ENCODE data around the gene NPPC. TPM values are rescaled to one million over a fixed set of nuclear protein-coding genes. Genes with fewer than 3 reads are reported as not detected.

Gene NPPC
- total RNA-seq, 1 donor from 2014 or later: 0.23 TPM

GRCh38 chr2:231932985-231933915, 7.1 kb upstream of the NPPC start:
- no peak overlapping the region for H3K27ac Mint-ChIP-seq
- H3K4me3 Mint-ChIP-seq (ENCODE audit: low read depth): no peak overlapping the region
- no peaks in the 10 kb centered on the region for H3K4me1 Mint-ChIP-seq (ENCODE audit: low read depth)
- intact Hi-C loops (cut with micrococcal nuclease): no loop called here
- H3K9me3 Mint-ChIP-seq: no peaks in the 10 kb centered on the region
- H3K27me3 Mint-ChIP-seq (ENCODE audit: low read depth): peaks cover 21% of the 10 kb centered on the region
- no peaks in the 10 kb centered on the region for H3K36me3 Mint-ChIP-seq (ENCODE audit: low read depth)
- peak; percentile 7 for DNase-seq (ENCODE audit: low spot score)

GRCh38 chr2:231932711-231932970, 6.4 kb upstream of the NPPC start:
- Mint-ChIP-seq H3K4me3 (ENCODE audit: low read depth) (no peak overlapping the region), H3K36me3 (ENCODE audit: low read depth) (no peaks in the 10 kb centered on the region), H3K9me3 (no peaks in the 10 kb centered on the region), H3K4me1 (ENCODE audit: low read depth) (no peaks in the 10 kb centered on the region), H3K27ac (no peak overlapping the region), H3K27me3 (ENCODE audit: low read depth) (peaks cover 27% of the 10 kb centered on the region)
- peak; percentile 2 for DNase-seq (ENCODE audit: low spot score)
- intact Hi-C loops (cut with micrococcal nuclease): no loop called here

GRCh38 chr2:231931481-231931915, 5.3 kb upstream of the NPPC start:
- Mint-ChIP-seq H3K27ac (no peak overlapping the region), H3K27me3 (ENCODE audit: low read depth) (peaks cover 35% of the 10 kb centered on the region), H3K4me1 (ENCODE audit: low read depth) (no peaks in the 10 kb centered on the region), H3K9me3 (no peaks in the 10 kb centered on the region), H3K4me3 (ENCODE audit: low read depth) (no peak overlapping the region), H3K36me3 (ENCODE audit: low read depth) (no peaks in the 10 kb centered on the region)
- intact Hi-C loops (cut with micrococcal nuclease): no loop called here
- DNase-seq (ENCODE audit: low spot score): peak; percentile 6

- peak; percentile 6 for DNase-seq (ENCODE audit: low spot score)
- H3K36me3 Mint-ChIP-seq (ENCODE audit: low read depth): no peaks in the 10 kb centered on the region
- intact Hi-C loops (cut with micrococcal nuclease): no loop called here
- no peak overlapping the region for H3K4me3 Mint-ChIP-seq (ENCODE audit: low read depth)
- no peaks in the 10 kb centered on the region for H3K9me3 Mint-ChIP-seq
- no peak overlapping the region for H3K27ac Mint-ChIP-seq
- no peaks in the 10 kb centered on the region for H3K4me1 Mint-ChIP-seq (ENCODE audit: low read depth)
- H3K27me3 Mint-ChIP-seq (ENCODE audit: low read depth): peaks cover 32% of the 10 kb centered on the region
Observed at GRCh38 chr2:231930593-231931281, 4.5 kb upstream of the NPPC start.

GRCh38 chr2:231929961-231930592, 3.9 kb upstream of the NPPC start:
- intact Hi-C loops (cut with micrococcal nuclease): loop anchor here (5.0 kb wide), 2 partner anchors 212 to 307 kb away; no protein-coding TSS in a partner anchor
- DNase-seq (ENCODE audit: low spot score): no peak
- H3K27me3 Mint-ChIP-seq (ENCODE audit: low read depth): peaks cover 32% of the 10 kb centered on the region
- H3K27ac Mint-ChIP-seq: no peak overlapping the region
- H3K4me1 Mint-ChIP-seq (ENCODE audit: low read depth): no peaks in the 10 kb centered on the region
- no peak overlapping the region for H3K4me3 Mint-ChIP-seq (ENCODE audit: low read depth)
- H3K9me3 Mint-ChIP-seq: no peaks in the 10 kb centered on the region
- H3K36me3 Mint-ChIP-seq (ENCODE audit: low read depth): no peaks in the 10 kb centered on the region

- Mint-ChIP-seq H3K9me3 (no peaks in the 10 kb centered on the region), H3K36me3 (ENCODE audit: low read depth) (no peaks in the 10 kb centered on the region), H3K27ac (no peak overlapping the region), H3K4me3 (ENCODE audit: low read depth) (no peak overlapping the region), H3K4me1 (ENCODE audit: low read depth) (no peaks in the 10 kb centered on the region), H3K27me3 (ENCODE audit: low read depth) (peaks cover 40% of the 10 kb centered on the region)
- no peak for DNase-seq (ENCODE audit: low spot score)
- intact Hi-C loops (cut with micrococcal nuclease): loop anchor here (5.0 kb wide), 2 partner anchors 213 to 308 kb away; no protein-coding TSS in a partner anchor
Observed at GRCh38 chr2:231928901-231929725, 2.9 kb upstream of the NPPC start.

- Mint-ChIP-seq H3K27ac (no peak overlapping the region), H3K9me3 (no peaks in the 10 kb centered on the region), H3K4me1 (ENCODE audit: low read depth) (no peaks in the 10 kb centered on the region), H3K4me3 (ENCODE audit: low read depth) (no peak overlapping the region), H3K27me3 (ENCODE audit: low read depth) (peaks cover 47% of the 10 kb centered on the region), H3K36me3 (ENCODE audit: low read depth) (no peaks in the 10 kb centered on the region)
- DNase-seq (ENCODE audit: low spot score): no peak
- intact Hi-C loops (cut with micrococcal nuclease): loop anchor here (5.0 kb wide), 2 partner anchors 214 to 309 kb away; no protein-coding TSS in a partner anchor
Observed at GRCh38 chr2:231928481-231928880, 2.3 kb upstream of the NPPC start.

- DNase-seq (ENCODE audit: low spot score): no peak
- Mint-ChIP-seq H3K27me3 (ENCODE audit: low read depth) (peaks cover 46% of the 10 kb centered on the region), H3K36me3 (ENCODE audit: low read depth) (no peaks in the 10 kb centered on the region), H3K4me1 (ENCODE audit: low read depth) (no peaks in the 10 kb centered on the region), H3K9me3 (no peaks in the 10 kb centered on the region), H3K4me3 (ENCODE audit: low read depth) (no peak overlapping the region), H3K27ac (no peak overlapping the region)
- intact Hi-C loops (cut with micrococcal nuclease): loop anchor here (5.0 kb wide), 2 partner anchors 215 to 310 kb away; no protein-coding TSS in a partner anchor
Observed at GRCh38 chr2:231927566-231927890, 1.3 kb upstream of the NPPC start.

GRCh38 chr2:231926761-231927565, 767 bp upstream of the NPPC start:
- DNase-seq (ENCODE audit: low spot score): no peak
- intact Hi-C loops (cut with micrococcal nuclease): loop anchor here (5.0 kb wide), 2 partner anchors 215 to 310 kb away; no protein-coding TSS in a partner anchor

GRCh38 chr2:231925303-231926179, 655 bp downstream of the NPPC start:
- peak overlapping the region; percentile 26 for H3K4me3 Mint-ChIP-seq (ENCODE audit: low read depth)
- H3K27me3 Mint-ChIP-seq (ENCODE audit: low read depth): peaks cover 52% of the 10 kb centered on the region
- no peaks in the 10 kb centered on the region for H3K4me1 Mint-ChIP-seq (ENCODE audit: low read depth)

More at GRCh38 chr2:231926761-231927565, 767 bp upstream of the NPPC start:
- Mint-ChIP-seq H3K4me3 (ENCODE audit: low read depth) (peak overlapping the region; percentile 26), H3K27ac (no peak overlapping the region), H3K27me3 (ENCODE audit: low read depth) (peaks cover 52% of the 10 kb centered on the region), H3K36me3 (ENCODE audit: low read depth) (no peaks in the 10 kb centered on the region), H3K9me3 (no peaks in the 10 kb centered on the region), H3K4me1 (ENCODE audit: low read depth) (no peaks in the 10 kb centered on the region)

GRCh38 chr2:231924889-231925275, 1.3 kb downstream of the NPPC start:
- Mint-ChIP-seq H3K36me3 (ENCODE audit: low read depth) (no peaks in the 10 kb centered on the region), H3K27me3 (ENCODE audit: low read depth) (peaks cover 52% of the 10 kb centered on the region), H3K9me3 (no peaks in the 10 kb centered on the region), H3K4me3 (ENCODE audit: low read depth) (no peak overlapping the region), H3K27ac (no peak overlapping the region), H3K4me1 (ENCODE audit: low read depth) (no peaks in the 10 kb centered on the region)
- intact Hi-C loops (cut with micrococcal nuclease): loop anchor here (1.0 to 5.0 kb wide), 3 partner anchors 217 to 402 kb away; no protein-coding TSS in a partner anchor
- DNase-seq (ENCODE audit: low spot score): no peak

More at GRCh38 chr2:231925303-231926179, 655 bp downstream of the NPPC start:
- DNase-seq (ENCODE audit: low spot score): peak; percentile 54
- Mint-ChIP-seq H3K36me3 (ENCODE audit: low read depth) (no peaks in the 10 kb centered on the region), H3K9me3 (no peaks in the 10 kb centered on the region), H3K27ac (no peak overlapping the region)
- intact Hi-C loops (cut with micrococcal nuclease): loop anchor here (1.0 to 5.0 kb wide), 3 partner anchors 217 to 402 kb away; no protein-coding TSS in a partner anchor
